HCT116 (cell line): ENCODE measurements around the gene FOXR1. TPM values are rescaled to one million over a fixed set of nuclear protein-coding genes. Genes with fewer than 3 reads are reported as not detected.

ENCODE experiments used
- ATAC-seq: fragments of 200-7000 bp; cut with Tn5 transposase; 2 replicates; pipeline ENCODE4 v1.9.1; 2020; ENCODE audit warnings: mild to moderate bottlenecking, moderate library complexity
- BruUV-seq: library from RNA; stranded (reverse); fragments of 400-500 nt; replicated peaks from 2 replicates; lab custom pipeline; 2021; lab: Mats Ljungman, UMichigan
- CTCF ChIA-PET: fragments of 300-600 bp; sonication (Branson Sonifier 250); formaldehyde crosslinking; loops from one replicate; lab custom pipeline; 2021; ENCODE audit warnings: antibody characterized with exemption; lab: Charles Lee
- POLR2A ChIA-PET: fragments of 300-600, 350-600 bp; sonication (Branson Sonifier 250); formaldehyde crosslinking; loops from one replicate; lab custom pipeline; 2021; ENCODE audit warnings: antibody characterized with exemption; lab: Charles Lee
- RAD21 ChIA-PET, 2 experiments: fragments of 300-600 bp; sonication (Branson Sonifier 250); formaldehyde crosslinking; loops; one replicate each; lab custom pipeline; 2023; ENCODE audit warnings: low total read pairs in 2 of 2; ENCODE audit not compliant: uncharacterized antibody in 2 of 2, unreplicated experiment in 2 of 2, low non-redundant PET in 1 of 2; lab: Charles Lee
- DNase-seq: peaks from one replicate; pipeline ENCODE4 v3.0.0-alpha.2; 2010; ENCODE audit warnings: low read depth, low spot score
- H2AFZ ChIP-seq: fragments of 200-600 bp; shearing (Covaris generic), sonication (generic); 2 replicates; pipeline ENCODE4 v1.6.1; 2017; ENCODE audit warnings: low read depth, mixed run types, mixed read lengths, antibody characterized with exemption, low read length; ENCODE audit not compliant: poor library complexity, severe bottlenecking
- H3K27ac ChIP-seq: 2 replicates; pipeline ENCODE4 v1.5.1; 2012; ENCODE audit warnings: low read depth, low read length
- H3K27me3 ChIP-seq: fragments of 200-600 bp; sonication (generic); 2 replicates; pipeline ENCODE4 v1.6.1; 2016; ENCODE audit warnings: mixed run types, low read length, mixed read lengths; ENCODE audit not compliant: insufficient read depth
- H3K36me3 ChIP-seq, 2 experiments: fragments of 200-500 bp in 1 of 2; fragments of 200-600 bp in 1 of 2; sonication (Bioruptor generic) in 1 of 2; sonication (generic) in 1 of 2; 2 replicates each; pipeline versions ENCODE4 v1.5.1 to v1.6.1; 2014 to 2016; ENCODE audit warnings: low read length in 2 of 2, inconsistent platforms in 1 of 2, mixed read lengths in 1 of 2, mixed run types in 1 of 2; ENCODE audit not compliant: insufficient read depth in 2 of 2, control insufficient read depth in 1 of 2
- H3K4me1 ChIP-seq, 2 experiments: fragments of 200-600 bp in 1 of 2; sonication (generic) in 1 of 2; 2 replicates each; pipeline versions ENCODE4 v1.5.1 to v1.6.1; 2012 to 2017; ENCODE audit warnings: low read length in 2 of 2, inconsistent platforms in 1 of 2, mild to moderate bottlenecking in 1 of 2, mixed read lengths in 1 of 2, mixed run types in 1 of 2, moderate library complexity in 1 of 2; ENCODE audit not compliant: insufficient read depth in 2 of 2, control insufficient read depth in 1 of 2
- H3K4me2 ChIP-seq: fragments of 200-600 bp; sonication (generic); 2 replicates; pipeline ENCODE4 v1.6.1; 2017; ENCODE audit warnings: mixed run types, low read length, mixed read lengths
- H3K4me3 ChIP-seq, 2 experiments: fragments of 200-600 bp in 1 of 2; sonication (generic) in 1 of 2; replicated peaks in 1 of 2; 2 replicates each; pipeline ENCODE4 v1.5.1; 2011 to 2016; ENCODE audit warnings: low read length in 2 of 2, control low read depth in 1 of 2, low read depth in 1 of 2, mild to moderate bottlenecking in 1 of 2, mixed read lengths in 1 of 2, mixed run types in 1 of 2
- H3K79me2 ChIP-seq: fragments of 200-600 bp; sonication (generic); 2 replicates; pipeline ENCODE4 v1.6.1; 2017; ENCODE audit warnings: mild to moderate bottlenecking, mixed run types, low read length, moderate library complexity, mixed read lengths; ENCODE audit not compliant: insufficient read depth
- H3K9ac ChIP-seq: fragments of 200-600 bp; sonication (generic); 2 replicates; pipeline ENCODE4 v1.6.1; 2016; ENCODE audit warnings: low read length, mixed read lengths
- H3K9me2 ChIP-seq: fragments of 200-600 bp; sonication (generic), shearing (Covaris generic); 2 replicates; pipeline ENCODE4 v1.6.1; 2017; ENCODE audit warnings: mixed run types, mild to moderate bottlenecking, moderate library complexity; ENCODE audit not compliant: insufficient read depth
- H3K9me3 ChIP-seq, 2 experiments: fragments of 200-500 bp in 1 of 2; fragments of 200-600 bp in 1 of 2; sonication (Bioruptor generic) in 1 of 2; sonication (generic) in 1 of 2; 2 replicates each; pipeline ENCODE4 v1.6.1; 2014 to 2017; ENCODE audit warnings: low read length in 2 of 2, mixed read lengths in 2 of 2, inconsistent platforms in 1 of 2, low read depth in 1 of 2, mild to moderate bottlenecking in 1 of 2, mixed run types in 1 of 2, moderate library complexity in 1 of 2; ENCODE audit not compliant: control insufficient read depth in 1 of 2, insufficient read depth in 1 of 2
- H4K20me1 ChIP-seq: fragments of 200-600 bp; sonication (generic), shearing (Covaris generic); 2 replicates; pipeline ENCODE4 v1.6.1; 2017; ENCODE audit warnings: mixed run types, mild to moderate bottlenecking, moderate library complexity; ENCODE audit not compliant: insufficient read depth
- CBX3 ChIP-seq: IDR thresholded peaks from 2 replicates; pipeline ENCODE4 v1.6.1; 2012; ENCODE audit warnings: low read depth
- EGR1 ChIP-seq: IDR thresholded peaks from 2 replicates; pipeline ENCODE4 v1.6.1; 2012; ENCODE audit warnings: low read depth
- ELF1 ChIP-seq: IDR thresholded peaks from 2 replicates; pipeline ENCODE4 v1.6.1; 2012; ENCODE audit warnings: low read depth, borderline replicate concordance
- EZH2 ChIP-seq: fragments of 200-600 bp; sonication (generic); IDR thresholded peaks from 2 replicates; pipeline ENCODE4 v1.6.1; 2017; ENCODE audit warnings: antibody characterized with exemption, mixed run types
- EZH2phosphoT487 ChIP-seq: fragments of 200-600 bp; IDR thresholded peaks from 2 replicates; pipeline ENCODE4 v1.6.1; 2018; ENCODE audit warnings: antibody characterized with exemption, borderline replicate concordance
- FOSL1 ChIP-seq: IDR thresholded peaks from 2 replicates; pipeline ENCODE4 v1.6.1; 2012; ENCODE audit warnings: low read depth
- JUND ChIP-seq: IDR thresholded peaks from 2 replicates; pipeline ENCODE4 v1.6.1; 2012
- POLR2A ChIP-seq: IDR thresholded peaks from 2 replicates; pipeline ENCODE4 v1.7.0; 2011; ENCODE audit warnings: borderline replicate concordance; ENCODE audit not compliant: insufficient read depth, insufficient read length; ENCODE audit errors: extremely low read depth
- POLR2AphosphoS5 ChIP-seq: IDR thresholded peaks from 2 replicates; pipeline ENCODE4 v1.6.1; 2011; ENCODE audit warnings: mild to moderate bottlenecking, low read depth, low read length, moderate library complexity
- RAD21 ChIP-seq: IDR thresholded peaks from 2 replicates; pipeline ENCODE4 v1.6.1; 2012; ENCODE audit warnings: low read depth, mild to moderate bottlenecking
- SP1 ChIP-seq: IDR thresholded peaks from 2 replicates; pipeline ENCODE4 v1.6.1; 2012; ENCODE audit warnings: low read depth
- SRF ChIP-seq: IDR thresholded peaks from 2 replicates; pipeline ENCODE4 v1.6.1; 2012; ENCODE audit warnings: low read depth
- TCF7L2 ChIP-seq: IDR thresholded peaks from 2 replicates; pipeline ENCODE4 v1.7.0; 2011; ENCODE audit warnings: borderline replicate concordance, inconsistent platforms; ENCODE audit not compliant: insufficient read depth, insufficient read length; ENCODE audit errors: extremely low read depth
- YY1 ChIP-seq: IDR thresholded peaks from 2 replicates; pipeline ENCODE4 v1.6.1; 2011; ENCODE audit warnings: low read length, low read depth, moderate library complexity, mild to moderate bottlenecking; ENCODE audit not compliant: insufficient replicate concordance; ENCODE audit errors: extremely low read depth
- intact Hi-C: fragments of 100-400 bp; cut with micrococcal nuclease; formaldehyde crosslinking; loops from 2 replicates; pipeline ENCODE4 v1.10.0; 2022
- total RNA-seq: library from RNA; stranded (reverse); gene quantifications from one replicate; pipeline ENCODE4 v1.2.1, GENCODE V29; 2021; ENCODE audit not compliant: unreplicated experiment
- TF ChIP-seq, protein P1 (sequence below), 3 experiments: fragments of 200-600 bp in 1 of 3; sonication (generic) in 1 of 3; IDR thresholded peaks in 2 of 3; conservative IDR thresholded peaks in 1 of 3; 2 replicates each; pipeline ENCODE4 v1.5.1; 2012 to 2017; ENCODE audit warnings: low read depth in 2 of 3, low read length in 2 of 3, antibody characterized with exemption in 1 of 3, borderline replicate concordance in 1 of 3, control low read depth in 1 of 3, mild to moderate bottlenecking in 1 of 3, mixed read lengths in 1 of 3, mixed run types in 1 of 3, moderate library complexity in 1 of 3; ENCODE audit not compliant: insufficient read depth in 1 of 3
- TF ChIP-seq, protein P2 (sequence below): IDR thresholded peaks from 2 replicates; pipeline ENCODE4 v1.6.1; 2012; ENCODE audit warnings: low read depth
- TF ChIP-seq, protein P3 (sequence below): IDR thresholded peaks from 2 replicates; pipeline ENCODE4 v1.6.1; 2012

The FOXR1 gene
- total RNA-seq, 1 experiment from 2014 or later: not detected

DNA sequence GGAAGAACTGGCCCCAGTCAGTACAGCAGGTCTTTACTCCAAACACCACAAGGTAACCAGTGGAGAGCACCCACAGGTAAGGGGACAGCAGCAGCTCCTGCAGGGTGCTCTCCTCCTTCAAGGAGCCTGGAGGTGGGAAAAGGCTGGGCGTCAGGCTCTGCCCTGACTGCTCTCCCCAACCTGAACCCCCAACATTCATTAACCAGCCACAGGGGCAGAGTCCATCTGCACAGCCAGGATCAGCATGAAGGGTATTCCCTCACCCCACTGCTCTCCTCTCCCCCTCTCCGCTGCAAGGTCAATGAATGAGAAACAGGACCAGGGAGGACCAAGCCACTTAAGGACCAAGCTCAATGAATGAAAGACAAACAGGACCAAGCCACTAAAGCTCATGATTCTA is 55.4 kb downstream of the FOXR1 start:
- H2AFZ ChIP-seq: no peak overlapping the region
- no peak overlapping the region for H3K27ac ChIP-seq
- ChIA-PET CTCF (no interaction called here), POLR2A (no interaction called here), RAD21 (no interaction called here)
- intact Hi-C loops: no loop called here
- TF ChIP-seq SP1 (no peak), EZH2 (no peak), POLR2AphosphoS5 (no peak), CBX3 (no peak), JUND (no peak), SRF (no peak), EZH2phosphoT487 (no peak), RAD21 (no peak), FOSL1 (no peak), ELF1 (no peak), YY1 (no peak), POLR2A (no peak), TCF7L2 (no peak), EGR1 (no peak)
- TF ChIP-seq, protein P1, sequence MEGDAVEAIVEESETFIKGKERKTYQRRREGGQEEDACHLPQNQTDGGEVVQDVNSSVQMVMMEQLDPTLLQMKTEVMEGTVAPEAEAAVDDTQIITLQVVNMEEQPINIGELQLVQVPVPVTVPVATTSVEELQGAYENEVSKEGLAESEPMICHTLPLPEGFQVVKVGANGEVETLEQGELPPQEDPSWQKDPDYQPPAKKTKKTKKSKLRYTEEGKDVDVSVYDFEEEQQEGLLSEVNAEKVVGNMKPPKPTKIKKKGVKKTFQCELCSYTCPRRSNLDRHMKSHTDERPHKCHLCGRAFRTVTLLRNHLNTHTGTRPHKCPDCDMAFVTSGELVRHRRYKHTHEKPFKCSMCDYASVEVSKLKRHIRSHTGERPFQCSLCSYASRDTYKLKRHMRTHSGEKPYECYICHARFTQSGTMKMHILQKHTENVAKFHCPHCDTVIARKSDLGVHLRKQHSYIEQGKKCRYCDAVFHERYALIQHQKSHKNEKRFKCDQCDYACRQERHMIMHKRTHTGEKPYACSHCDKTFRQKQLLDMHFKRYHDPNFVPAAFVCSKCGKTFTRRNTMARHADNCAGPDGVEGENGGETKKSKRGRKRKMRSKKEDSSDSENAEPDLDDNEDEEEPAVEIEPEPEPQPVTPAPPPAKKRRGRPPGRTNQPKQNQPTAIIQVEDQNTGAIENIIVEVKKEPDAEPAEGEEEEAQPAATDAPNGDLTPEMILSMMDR (IDR thresholded peaks at IDR 0.05 in 2 of 3, conservative IDR thresholded peaks at IDR 0.05 in 1 of 3; ENCODE audit: borderline replicate concordance in 1 of 3, insufficient read depth in 1 of 3, low read depth in 2 of 3, low read length in 2 of 3): no peak
- TF ChIP-seq, protein P2, sequence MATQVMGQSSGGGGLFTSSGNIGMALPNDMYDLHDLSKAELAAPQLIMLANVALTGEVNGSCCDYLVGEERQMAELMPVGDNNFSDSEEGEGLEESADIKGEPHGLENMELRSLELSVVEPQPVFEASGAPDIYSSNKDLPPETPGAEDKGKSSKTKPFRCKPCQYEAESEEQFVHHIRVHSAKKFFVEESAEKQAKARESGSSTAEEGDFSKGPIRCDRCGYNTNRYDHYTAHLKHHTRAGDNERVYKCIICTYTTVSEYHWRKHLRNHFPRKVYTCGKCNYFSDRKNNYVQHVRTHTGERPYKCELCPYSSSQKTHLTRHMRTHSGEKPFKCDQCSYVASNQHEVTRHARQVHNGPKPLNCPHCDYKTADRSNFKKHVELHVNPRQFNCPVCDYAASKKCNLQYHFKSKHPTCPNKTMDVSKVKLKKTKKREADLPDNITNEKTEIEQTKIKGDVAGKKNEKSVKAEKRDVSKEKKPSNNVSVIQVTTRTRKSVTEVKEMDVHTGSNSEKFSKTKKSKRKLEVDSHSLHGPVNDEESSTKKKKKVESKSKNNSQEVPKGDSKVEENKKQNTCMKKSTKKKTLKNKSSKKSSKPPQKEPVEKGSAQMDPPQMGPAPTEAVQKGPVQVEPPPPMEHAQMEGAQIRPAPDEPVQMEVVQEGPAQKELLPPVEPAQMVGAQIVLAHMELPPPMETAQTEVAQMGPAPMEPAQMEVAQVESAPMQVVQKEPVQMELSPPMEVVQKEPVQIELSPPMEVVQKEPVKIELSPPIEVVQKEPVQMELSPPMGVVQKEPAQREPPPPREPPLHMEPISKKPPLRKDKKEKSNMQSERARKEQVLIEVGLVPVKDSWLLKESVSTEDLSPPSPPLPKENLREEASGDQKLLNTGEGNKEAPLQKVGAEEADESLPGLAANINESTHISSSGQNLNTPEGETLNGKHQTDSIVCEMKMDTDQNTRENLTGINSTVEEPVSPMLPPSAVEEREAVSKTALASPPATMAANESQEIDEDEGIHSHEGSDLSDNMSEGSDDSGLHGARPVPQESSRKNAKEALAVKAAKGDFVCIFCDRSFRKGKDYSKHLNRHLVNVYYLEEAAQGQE: no peak
- TF ChIP-seq, protein P3, sequence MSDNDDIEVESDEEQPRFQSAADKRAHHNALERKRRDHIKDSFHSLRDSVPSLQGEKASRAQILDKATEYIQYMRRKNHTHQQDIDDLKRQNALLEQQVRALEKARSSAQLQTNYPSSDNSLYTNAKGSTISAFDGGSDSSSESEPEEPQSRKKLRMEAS: no peak
- no peak for DNase-seq
- peaks cover 26% of the 10 kb centered on the region for H3K79me2 ChIP-seq
- no peaks in the 10 kb centered on the region for H3K27me3 ChIP-seq
- no peak overlapping the region for H3K4me2 ChIP-seq
- no peaks in the 10 kb centered on the region for H3K9me3 ChIP-seq
- no TSS peak for BruUV-seq
- no peaks in the 10 kb centered on the region for H4K20me1 ChIP-seq
- H3K9ac ChIP-seq: no peak overlapping the region
- peaks cover 16 to 29% of the 10 kb centered on the region in 2 experiments; a peak in 2 of 4 replicates for H3K36me3 ChIP-seq
- no peak for ATAC-seq
- H3K9me2 ChIP-seq: no peaks in the 10 kb centered on the region
- H3K4me1 ChIP-seq: peaks cover 5 to 32% of the 10 kb centered on the region in 2 experiments; a peak in 3 of 4 replicates
- no peak overlapping the region for H3K4me3 ChIP-seq
